ENCODE results near the gene KDM1A.

Gene KDM1A

GRCh38 chr1:23065385-23065784 is 46.1 kb downstream of the KDM1A start:
- Histone ChIP-seq H3K4me1 (ENCODE audit: control insufficient read depth in 1 of 2, insufficient read depth in 2 of 2, low read length in 2 of 2) (no peaks in the 10 kb centered on the region), H3K79me2 (ENCODE audit: control insufficient read depth, insufficient read depth, low read length, poor library complexity) (no peaks in the 10 kb centered on the region), H3K4me3 (ENCODE audit: low read depth, low read length) (no peak overlapping the region), H3K27me3 (ENCODE audit: insufficient read depth, low read length) (no peaks in the 10 kb centered on the region), H2AK5ac (ENCODE audit: low read length) (no peak overlapping the region), H4K12ac (ENCODE audit: low read depth, low read length) (no peak overlapping the region), H3K36me3 (ENCODE audit: control insufficient read depth in 1 of 2, insufficient read depth in 2 of 2, low read length in 2 of 2) (peaks cover 10 to 32% of the 10 kb centered on the region in 2 experiments), H3K23ac (ENCODE audit: low read length) (no peak overlapping the region), H3K27ac (ENCODE audit: low read depth, low read length) (no peak overlapping the region), H3K18ac (ENCODE audit: low read length) (no peak overlapping the region), H4K8ac (ENCODE audit: low read depth, low read length) (no peak overlapping the region), H3K14ac (ENCODE audit: low read length) (no peak overlapping the region), H2BK120ac (ENCODE audit: insufficient read depth, low read length, poor library complexity) (no peak overlapping the region), H4K91ac (ENCODE audit: low read depth, low read length) (no peak overlapping the region), H3K9me3 (ENCODE audit: insufficient read depth, low read depth, low read length) (no peaks in the 10 kb centered on the region), H3K4me2 (ENCODE audit: low read length) (no peak overlapping the region), H2AFZ (ENCODE audit: insufficient read depth, low read length, poor library complexity) (no peak overlapping the region), H2BK12ac (ENCODE audit: low read length) (no peak overlapping the region), H3K4ac (ENCODE audit: low read depth, low read length) (no peak overlapping the region), H2BK5ac (ENCODE audit: low read depth, low read length, poor library complexity) (no peak overlapping the region), H3K9ac (ENCODE audit: low read length) (no peak overlapping the region), H3K79me1 (ENCODE audit: low read length) (no peaks in the 10 kb centered on the region)
- WGBS (ENCODE audit: extremely low coverage, insufficient coverage, insufficient read length): no CpG with 5 or more reads among the region's 2 CpGs
- DNase-seq: no peak

GRCh38 chr1:23066075-23066474 is 46.8 kb downstream of the KDM1A start:
- no peak overlapping the region for H3K23ac ChIP-seq (ENCODE audit: low read length)
- H3K4me3 ChIP-seq (ENCODE audit: low read depth, low read length): no peak overlapping the region
- no peaks in the 10 kb centered on the region for H3K79me1 ChIP-seq (ENCODE audit: low read length)
- H3K18ac ChIP-seq (ENCODE audit: low read length): no peak overlapping the region
- H4K12ac ChIP-seq (ENCODE audit: low read depth, low read length): no peak overlapping the region
- H3K14ac ChIP-seq (ENCODE audit: low read length): no peak overlapping the region
- H3K9me3 ChIP-seq (ENCODE audit: insufficient read depth, low read depth, low read length): no peaks in the 10 kb centered on the region
- H4K91ac ChIP-seq (ENCODE audit: low read depth, low read length): no peak overlapping the region
- no peaks in the 10 kb centered on the region for H3K4me1 ChIP-seq (ENCODE audit: control insufficient read depth in 1 of 2, insufficient read depth in 2 of 2, low read length in 2 of 2)
- no peak overlapping the region for H3K27ac ChIP-seq (ENCODE audit: low read depth, low read length)
- H3K9ac ChIP-seq (ENCODE audit: low read length): no peak overlapping the region
- H3K36me3 ChIP-seq (ENCODE audit: control insufficient read depth in 1 of 2, insufficient read depth in 2 of 2, low read length in 2 of 2): peaks cover 10 to 33% of the 10 kb centered on the region in 2 experiments
- H3K4me2 ChIP-seq (ENCODE audit: low read length): no peak overlapping the region
- H2AK5ac ChIP-seq (ENCODE audit: low read length): no peak overlapping the region
- no peak overlapping the region for H3K4ac ChIP-seq (ENCODE audit: low read depth, low read length)
- no peak overlapping the region for H2BK5ac ChIP-seq (ENCODE audit: low read depth, low read length, poor library complexity)
- no peak for DNase-seq
- no peak overlapping the region for H2BK120ac ChIP-seq (ENCODE audit: insufficient read depth, low read length, poor library complexity)
- H3K79me2 ChIP-seq (ENCODE audit: control insufficient read depth, insufficient read depth, low read length, poor library complexity): no peaks in the 10 kb centered on the region
- WGBS (ENCODE audit: extremely low coverage, insufficient coverage, insufficient read length): no CpG with 5 or more reads among the region's 2 CpGs
- H2AFZ ChIP-seq (ENCODE audit: insufficient read depth, low read length, poor library complexity): no peak overlapping the region
- no peak overlapping the region for H2BK12ac ChIP-seq (ENCODE audit: low read length)
- H4K8ac ChIP-seq (ENCODE audit: low read depth, low read length): no peak overlapping the region
- H3K27me3 ChIP-seq (ENCODE audit: insufficient read depth, low read length): no peaks in the 10 kb centered on the region

- Histone ChIP-seq H3K9me3 (ENCODE audit: insufficient read depth, low read depth, low read length) (no peaks in the 10 kb centered on the region), H2AFZ (ENCODE audit: insufficient read depth, low read length, poor library complexity) (no peak overlapping the region), H3K4me3 (ENCODE audit: low read depth, low read length) (no peak overlapping the region), H2BK120ac (ENCODE audit: insufficient read depth, low read length, poor library complexity) (no peak overlapping the region), H2BK5ac (ENCODE audit: low read depth, low read length, poor library complexity) (no peak overlapping the region), H3K79me1 (ENCODE audit: low read length) (no peaks in the 10 kb centered on the region), H2BK12ac (ENCODE audit: low read length) (no peak overlapping the region), H3K23ac (ENCODE audit: low read length) (no peak overlapping the region), H2AK5ac (ENCODE audit: low read length) (no peak overlapping the region), H4K12ac (ENCODE audit: low read depth, low read length) (no peak overlapping the region), H3K4me2 (ENCODE audit: low read length) (no peak overlapping the region), H3K9ac (ENCODE audit: low read length) (no peak overlapping the region), H3K18ac (ENCODE audit: low read length) (no peak overlapping the region), H3K79me2 (ENCODE audit: control insufficient read depth, insufficient read depth, low read length, poor library complexity) (no peaks in the 10 kb centered on the region), H3K36me3 (ENCODE audit: control insufficient read depth in 1 of 2, insufficient read depth in 2 of 2, low read length in 2 of 2) (peaks cover 12 to 33% of the 10 kb centered on the region in 2 experiments), H3K27ac (ENCODE audit: low read depth, low read length) (no peak overlapping the region), H4K8ac (ENCODE audit: low read depth, low read length) (no peak overlapping the region), H3K4ac (ENCODE audit: low read depth, low read length) (no peak overlapping the region), H3K27me3 (ENCODE audit: insufficient read depth, low read length) (no peaks in the 10 kb centered on the region), H3K4me1 (ENCODE audit: control insufficient read depth in 1 of 2, insufficient read depth in 2 of 2, low read length in 2 of 2) (no peaks in the 10 kb centered on the region), H3K14ac (ENCODE audit: low read length) (no peak overlapping the region), H4K91ac (ENCODE audit: low read depth, low read length) (no peak overlapping the region)
- WGBS (ENCODE audit: extremely low coverage, insufficient coverage, insufficient read length): no CpG with 5 or more reads among the region's 2 CpGs
- no peak for DNase-seq
Observed at GRCh38 chr1:23069149-23069548, 49.9 kb downstream of the KDM1A start.

GRCh38 chr1:23069675-23070074 is 50.4 kb downstream of the KDM1A start:
- Histone ChIP-seq H3K27me3 (ENCODE audit: insufficient read depth, low read length) (no peaks in the 10 kb centered on the region), H3K23ac (ENCODE audit: low read length) (no peak overlapping the region), H3K18ac (ENCODE audit: low read length) (no peak overlapping the region), H3K4ac (ENCODE audit: low read depth, low read length) (no peak overlapping the region), H4K12ac (ENCODE audit: low read depth, low read length) (no peak overlapping the region), H2BK120ac (ENCODE audit: insufficient read depth, low read length, poor library complexity) (no peak overlapping the region), H3K79me2 (ENCODE audit: control insufficient read depth, insufficient read depth, low read length, poor library complexity) (no peaks in the 10 kb centered on the region), H3K79me1 (ENCODE audit: low read length) (no peaks in the 10 kb centered on the region), H3K4me3 (ENCODE audit: low read depth, low read length) (no peak overlapping the region), H2BK5ac (ENCODE audit: low read depth, low read length, poor library complexity) (no peak overlapping the region), H2AFZ (ENCODE audit: insufficient read depth, low read length, poor library complexity) (no peak overlapping the region), H3K4me1 (ENCODE audit: control insufficient read depth in 1 of 2, insufficient read depth in 2 of 2, low read length in 2 of 2) (no peaks in the 10 kb centered on the region), H3K9ac (ENCODE audit: low read length) (no peak overlapping the region), H4K91ac (ENCODE audit: low read depth, low read length) (no peak overlapping the region), H2BK12ac (ENCODE audit: low read length) (no peak overlapping the region), H3K14ac (ENCODE audit: low read length) (no peak overlapping the region), H3K36me3 (ENCODE audit: control insufficient read depth in 1 of 2, insufficient read depth in 2 of 2, low read length in 2 of 2) (peaks cover 12 to 30% of the 10 kb centered on the region in 2 experiments), H3K4me2 (ENCODE audit: low read length) (no peak overlapping the region), H3K9me3 (ENCODE audit: insufficient read depth, low read depth, low read length) (no peaks in the 10 kb centered on the region), H2AK5ac (ENCODE audit: low read length) (no peak overlapping the region), H3K27ac (ENCODE audit: low read depth, low read length) (no peak overlapping the region), H4K8ac (ENCODE audit: low read depth, low read length) (no peak overlapping the region)
- no CpG with 5 or more reads among the region's 4 CpGs for WGBS (ENCODE audit: extremely low coverage, insufficient coverage, insufficient read length)
- DNase-seq: no peak

All from trophoblast cell (in vitro differentiated cells and primary cell).